Measurements from ENCODE around the gene NAPG.
"Not testable (repeated sequence)": the region's sequence is repeated elsewhere in the genome, so short reads cannot be mapped to it uniquely, and the experiment has no call there.

NAPG gene

GRCh38 chr18:10552226-10552625 is 26.4 kb downstream of the NAPG start:
- DNase-seq = no peak

- DNase-seq = not testable (repeated sequence)
These were observed 30.4 kb downstream of the NAPG start for GRCh38 chr18:10556251-10556650.

- no peak for DNase-seq
These were observed 31.4 kb downstream of the NAPG start for GRCh38 chr18:10557085-10557677.

- no peak for DNase-seq
These were observed 32.6 kb downstream of the NAPG start for GRCh38 chr18:10558243-10558966.

- DNase-seq = no peak
These were observed 33.1 kb downstream of the NAPG start for GRCh38 chr18:10558967-10559298.

GRCh38 chr18:10559553-10560451 is 34.0 kb downstream of the NAPG start:
- no peak for DNase-seq

GRCh38 chr18:10560452-10561045 is 34.7 kb downstream of the NAPG start:
- peak; percentile 35 for DNase-seq

GRCh38 chr18:10562773-10563160 is 36.9 kb downstream of the NAPG start:
- DNase-seq = no peak

- no peak for DNase-seq
These were observed 38.1 kb downstream of the NAPG start for GRCh38 chr18:10563886-10564285.

- no peak for DNase-seq
These were observed 39.3 kb downstream of the NAPG start for GRCh38 chr18:10564975-10565773.

- no peak for DNase-seq
These were observed 40.0 kb downstream of the NAPG start for GRCh38 chr18:10565835-10566234.

GRCh38 chr18:10566390-10566789 is 40.6 kb downstream of the NAPG start:
- DNase-seq = no peak

GRCh38 chr18:10569941-10570340 is 44.1 kb downstream of the NAPG start:
- not testable (repeated sequence) for DNase-seq

GRCh38 chr18:10570622-10571021 is 44.8 kb downstream of the NAPG start:
- no peak for DNase-seq

GRCh38 chr18:10571537-10571936 is 45.7 kb downstream of the NAPG start:
- no peak for DNase-seq

GRCh38 chr18:10573261-10573660 is 47.4 kb downstream of the NAPG start:
- not testable (repeated sequence) for DNase-seq

GRCh38 chr18:10574412-10574811 is 48.6 kb downstream of the NAPG start:
- not testable (repeated sequence) for DNase-seq

GRCh38 chr18:10577842-10578572 is 52.2 kb downstream of the NAPG start:
- DNase-seq = not testable (repeated sequence)

GRCh38 chr18:10578573-10578899 is 52.7 kb downstream of the NAPG start:
- not testable (repeated sequence) for DNase-seq

GRCh38 chr18:10579079-10579867 is 53.4 kb downstream of the NAPG start:
- DNase-seq = no peak

GRCh38 chr18:10580215-10580614 is 54.4 kb downstream of the NAPG start:
- DNase-seq = no peak
